ENCODE results near the gene SMNDC1. TPM values are rescaled to one million over a fixed set of nuclear protein-coding genes. Genes with fewer than 3 reads are reported as not detected.
"Not testable (repeated sequence)": the region's sequence is repeated elsewhere in the genome, so short reads cannot be mapped to it uniquely, and the experiment has no call there.

The SMNDC1 gene
- total and polyA plus RNA-seq, 2 experiments from 2014 or later: 13.5 to 24.9 TPM

GRCh38 chr10:110274647-110275046, 30.1 kb downstream of the SMNDC1 start:
- Histone ChIP-seq H3K4me1 (ENCODE audit: low read depth) (peaks cover 36% of the 10 kb centered on the region), H3K36me3 (no peaks in the 10 kb centered on the region), H3K4me3 (no peak overlapping the region), H3K27me3 (no peaks in the 10 kb centered on the region), H3K9me3 (ENCODE audit: low read depth) (no peaks in the 10 kb centered on the region), H3K27ac (no peak overlapping the region)
- no peak for DNase-seq (ENCODE audit: low read depth in 1 of 2, low spot score in 1 of 2)
- no peak for TF ChIP-seq CTCF (IDR thresholded peaks at IDR 0.05; ENCODE audit: low read depth, low read length)

- H3K4me1 ChIP-seq (ENCODE audit: low read depth): peaks cover 39% of the 10 kb centered on the region
- H3K27me3 ChIP-seq: no peaks in the 10 kb centered on the region
- no peaks in the 10 kb centered on the region for H3K36me3 ChIP-seq
- peak overlapping the region; percentile 3 for H3K27ac ChIP-seq
- no peak for DNase-seq (ENCODE audit: low read depth in 1 of 2, low spot score in 1 of 2)
- no peak overlapping the region for H3K4me3 ChIP-seq
- H3K9me3 ChIP-seq (ENCODE audit: low read depth): no peaks in the 10 kb centered on the region
- no peak for TF ChIP-seq CTCF (IDR thresholded peaks at IDR 0.05; ENCODE audit: low read depth, low read length)
These were observed 30.6 kb downstream of the SMNDC1 start for GRCh38 chr10:110274072-110274627.

GRCh38 chr10:110273474-110273873, 31.2 kb downstream of the SMNDC1 start:
- H3K27ac ChIP-seq: peak overlapping the region; percentile 3
- no peaks in the 10 kb centered on the region for H3K9me3 ChIP-seq (ENCODE audit: low read depth)
- TF ChIP-seq CTCF (IDR thresholded peaks at IDR 0.05; ENCODE audit: low read depth, low read length): no peak
- peak in 1 of 2 donors; percentile 94 for DNase-seq (ENCODE audit: low read depth in 1 of 2, low spot score in 1 of 2)
- no peaks in the 10 kb centered on the region for H3K27me3 ChIP-seq
- H3K36me3 ChIP-seq: no peaks in the 10 kb centered on the region
- no peak overlapping the region for H3K4me3 ChIP-seq
- H3K4me1 ChIP-seq (ENCODE audit: low read depth): peaks cover 39% of the 10 kb centered on the region

GRCh38 chr10:110272995-110273394, 31.7 kb downstream of the SMNDC1 start:
- H3K4me1 ChIP-seq (ENCODE audit: low read depth): peaks cover 43% of the 10 kb centered on the region
- not testable (repeated sequence) for H3K27me3 ChIP-seq; H3K36me3 ChIP-seq; H3K4me3 ChIP-seq; H3K9me3 ChIP-seq (ENCODE audit: low read depth); DNase-seq (ENCODE audit: low read depth in 1 of 2, low spot score in 1 of 2); H3K27ac ChIP-seq

- peak; percentile 42 to 60 for DNase-seq (ENCODE audit: low read depth in 1 of 2, low spot score in 1 of 2)
- Histone ChIP-seq H3K36me3 (no peaks in the 10 kb centered on the region), H3K9me3 (ENCODE audit: low read depth) (no peaks in the 10 kb centered on the region), H3K4me1 (ENCODE audit: low read depth) (peaks cover 64% of the 10 kb centered on the region), H3K27ac (peak overlapping the region; percentile 90), H3K4me3 (no peak overlapping the region), H3K27me3 (no peaks in the 10 kb centered on the region)
- no peak for TF ChIP-seq CTCF (IDR thresholded peaks at IDR 0.05; ENCODE audit: low read depth, low read length)
These were observed 35.1 kb downstream of the SMNDC1 start for GRCh38 chr10:110269374-110270318.

GRCh38 chr10:110268971-110269370, 35.7 kb downstream of the SMNDC1 start:
- Histone ChIP-seq H3K27ac (peak overlapping the region; percentile 90), H3K27me3 (no peaks in the 10 kb centered on the region), H3K4me3 (no peak overlapping the region), H3K36me3 (no peaks in the 10 kb centered on the region), H3K9me3 (ENCODE audit: low read depth) (no peaks in the 10 kb centered on the region), H3K4me1 (ENCODE audit: low read depth) (peaks cover 63% of the 10 kb centered on the region)
- TF ChIP-seq CTCF (IDR thresholded peaks at IDR 0.05; ENCODE audit: low read depth, low read length): no peak
- peak in 1 of 2 donors; percentile 7 for DNase-seq (ENCODE audit: low read depth in 1 of 2, low spot score in 1 of 2)
